Measurements from ENCODE around the gene LCN15. TPM values are rescaled to one million over a fixed set of nuclear protein-coding genes. Genes with fewer than 3 reads are reported as not detected.

Gene LCN15
- polyA plus RNA-seq, 1 donor (not counting 4 experiments of a cell fraction or from before 2014, with no cell fraction given) = not detected

DNA sequence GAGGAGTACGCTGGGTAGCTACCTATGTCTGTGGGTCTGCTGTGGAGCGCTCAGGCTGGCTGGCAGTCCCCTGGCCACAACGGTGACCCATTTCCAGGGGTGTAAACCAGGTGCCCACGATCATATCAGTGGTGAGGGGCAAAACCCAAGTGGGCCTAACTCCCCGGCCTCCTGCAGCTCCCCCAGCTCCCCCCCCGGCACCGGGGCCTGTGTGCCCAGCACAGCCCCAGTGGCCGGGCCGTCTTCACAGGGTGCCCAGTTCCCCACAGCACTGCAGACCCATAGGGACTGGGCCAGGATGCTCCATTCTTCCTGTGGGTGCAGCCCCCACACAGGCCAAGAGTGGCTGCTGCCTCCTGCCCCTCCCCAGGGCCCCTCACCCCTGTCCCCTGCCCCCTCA lies 5.3 kb downstream of the LCN15 start:
- DNase-seq (ENCODE audit: low read depth, low spot score) = no peak
- H3K27ac ChIP-seq (ENCODE audit: control insufficient read depth, insufficient read depth, low read length) = no peak overlapping the region
- H3K4me3 ChIP-seq (ENCODE audit: control insufficient read depth in 2 of 3, extremely low read depth in 1 of 3, insufficient read depth in 2 of 3, low read depth in 1 of 3, low read length in 3 of 3) = no peak overlapping the region
- H3K9me3 ChIP-seq (ENCODE audit: control insufficient read depth, low read depth, low read length) = peaks cover 5% of the 10 kb centered on the region
- H3K9me1 ChIP-seq (ENCODE audit: control insufficient read depth, extremely low read depth, insufficient read depth, low read length) = no peaks in the 10 kb centered on the region
- no peaks in the 10 kb centered on the region for H4K20me1 ChIP-seq (ENCODE audit: control insufficient read depth, extremely low read depth, insufficient read depth, low read length)
- no peaks in the 10 kb centered on the region for H3K4me1 ChIP-seq (ENCODE audit: control insufficient read depth, extremely low read depth, insufficient read depth, low read length)
- dilution Hi-C loops (cut with MboI; ENCODE audit: extremely low pct_ligation_motif_present, low sequenced_read_pairs) = no loop called here
- no peaks in the 10 kb centered on the region for H3K79me2 ChIP-seq (ENCODE audit: control insufficient read depth, insufficient read depth, low read length)
- H3K36me3 ChIP-seq (ENCODE audit: control insufficient read depth in 2 of 2, extremely low read depth in 1 of 2, insufficient read depth in 2 of 2, low read length in 2 of 2) = no peaks in the 10 kb centered on the region
- H3K4me2 ChIP-seq (ENCODE audit: control insufficient read depth, extremely low read depth, insufficient read depth, low read depth, low read length) = no peak overlapping the region
- TF ChIP-seq CTCF (optimal IDR thresholded peaks at IDR 0.05 in 1 of 3, IDR thresholded peaks at IDR 0.05 in 1 of 3, conservative IDR thresholded peaks at IDR 0.05 in 1 of 3; ENCODE audit: extremely low read depth in 1 of 3, insufficient read depth in 2 of 3, low read length in 3 of 3) (no peak), EZH2 (IDR thresholded peaks at IDR 0.05; ENCODE audit: low read length) (no peak)
- no peak overlapping the region for H2AFZ ChIP-seq (ENCODE audit: control insufficient read depth, low read length)
- no peak overlapping the region for H3K9ac ChIP-seq (ENCODE audit: control insufficient read depth, extremely low read depth, insufficient read depth, low read length)
- peaks cover 19% of the 10 kb centered on the region for H3K27me3 ChIP-seq (ENCODE audit: control insufficient read depth, extremely low read depth, insufficient read depth, low read length)
- no peak for FAIRE-seq

GRCh38 chr9:136757751-136758140 lies 6.6 kb downstream of the LCN15 start:
- Histone ChIP-seq H3K79me2 (ENCODE audit: control insufficient read depth, insufficient read depth, low read length) (no peaks in the 10 kb centered on the region), H3K4me1 (ENCODE audit: control insufficient read depth, extremely low read depth, insufficient read depth, low read length) (no peaks in the 10 kb centered on the region), H3K4me3 (ENCODE audit: control insufficient read depth in 2 of 3, extremely low read depth in 1 of 3, insufficient read depth in 2 of 3, low read depth in 1 of 3, low read length in 3 of 3) (no peak overlapping the region), H4K20me1 (ENCODE audit: control insufficient read depth, extremely low read depth, insufficient read depth, low read length) (no peaks in the 10 kb centered on the region), H3K4me2 (ENCODE audit: control insufficient read depth, extremely low read depth, insufficient read depth, low read depth, low read length) (no peak overlapping the region), H3K9me1 (ENCODE audit: control insufficient read depth, extremely low read depth, insufficient read depth, low read length) (no peaks in the 10 kb centered on the region), H3K9ac (ENCODE audit: control insufficient read depth, extremely low read depth, insufficient read depth, low read length) (no peak overlapping the region), H3K36me3 (ENCODE audit: control insufficient read depth in 2 of 2, extremely low read depth in 1 of 2, insufficient read depth in 2 of 2, low read length in 2 of 2) (no peaks in the 10 kb centered on the region), H3K27me3 (ENCODE audit: control insufficient read depth, extremely low read depth, insufficient read depth, low read length) (peaks cover 12% of the 10 kb centered on the region), H2AFZ (ENCODE audit: control insufficient read depth, low read length) (no peak overlapping the region), H3K27ac (ENCODE audit: control insufficient read depth, insufficient read depth, low read length) (no peak overlapping the region), H3K9me3 (ENCODE audit: control insufficient read depth, low read depth, low read length) (peaks cover 5% of the 10 kb centered on the region)
- FAIRE-seq (no peak), DNase-seq (ENCODE audit: low read depth, low spot score) (no peak)
- TF ChIP-seq CTCF (optimal IDR thresholded peaks at IDR 0.05 in 1 of 3, IDR thresholded peaks at IDR 0.05 in 1 of 3, conservative IDR thresholded peaks at IDR 0.05 in 1 of 3; ENCODE audit: extremely low read depth in 1 of 3, insufficient read depth in 2 of 3, low read length in 3 of 3) (no peak), EZH2 (IDR thresholded peaks at IDR 0.05; ENCODE audit: low read length) (no peak)
- dilution Hi-C loops (cut with MboI; ENCODE audit: extremely low pct_ligation_motif_present, low sequenced_read_pairs) = no loop called here

All from keratinocyte (primary cell).